ENCODE data around the gene ZDHHC15. TPM values are rescaled to one million over a fixed set of nuclear protein-coding genes. Genes with fewer than 3 reads are reported as not detected.

Gene ZDHHC15
- total and polyA plus RNA-seq, 10 of the 15 experiments (the other 5 are each of a cell fraction or from before 2014, with no cell fraction given), result 0.02 to 0.17 (median 0.10) TPM; not detected in 1

GRCh38 chrX:75337525-75337924 lies 185.3 kb downstream of the ZDHHC15 start:
- Histone ChIP-seq H4K20me1 (ENCODE audit: control insufficient read depth, insufficient read depth) (no peaks in the 10 kb centered on the region), H3K36me3 (ENCODE audit: control insufficient read depth in 2 of 2, insufficient read depth in 2 of 2, low read length in 1 of 2) (no peaks in the 10 kb centered on the region), H3K9ac (ENCODE audit: control insufficient read depth, insufficient read depth, low read length) (no peak overlapping the region), H3K79me2 (ENCODE audit: control insufficient read depth, insufficient read depth, low read length) (no peaks in the 10 kb centered on the region), H3K27ac (ENCODE audit: control insufficient read depth, insufficient read depth) (no peak overlapping the region), H2AFZ (ENCODE audit: control insufficient read depth, low read depth, low read length) (no peak overlapping the region), H3K4me1 (ENCODE audit: control insufficient read depth, insufficient read depth, low read length) (no peaks in the 10 kb centered on the region), H3K9me3 (replicated peaks; ENCODE audit: control insufficient read depth, insufficient read depth, low read length) (no peaks in the 10 kb centered on the region; the same call in 2 of the 3 replicates), H3K4me2 (ENCODE audit: control insufficient read depth, insufficient read depth) (no peak overlapping the region), H3K27me3 (replicated peaks in 1 of 2; ENCODE audit: control insufficient read depth in 2 of 2, insufficient read depth in 2 of 2, low read length in 1 of 2) (no peaks in the 10 kb centered on the region), H3K4me3 (no peak overlapping the region)
- ChIA-PET POLR2A (no interaction called here), SMC1A (ENCODE audit: uncharacterized antibody, unreplicated experiment) (interaction anchor here (0.6 kb wide), 1 partner anchor 308 kb away, joined by 3 read pairs; no protein-coding TSS in a partner anchor), CTCF (no interaction called here), RAD21 (ENCODE audit: unreplicated experiment) (no interaction called here)
- 38% methylated on average over 2 of the region's 2 CpGs for WGBS (ENCODE audit: insufficient coverage, insufficient replicate concordance, low lambda C conversion rate, missing lambda C conversion rate)
- in situ Hi-C loops (cut with MboI), result no loop called here
- DNase-seq (ENCODE audit: low read depth, low spot score) (no peak), ATAC-seq (no peak), FAIRE-seq (no peak)
- TF ChIP-seq MTA3 (IDR thresholded peaks at IDR 0.05; ENCODE audit: borderline replicate concordance, low read length), result no peak
- BruUV-seq (replicated peaks), result no TSS peak
- intact Hi-C loops (cut with micrococcal nuclease; ENCODE audit: unreplicated experiment), result no loop called here

- H3K36me3 ChIP-seq (ENCODE audit: control insufficient read depth in 2 of 2, insufficient read depth in 2 of 2, low read length in 1 of 2), result no peaks in the 10 kb centered on the region
- H2AFZ ChIP-seq (ENCODE audit: control insufficient read depth, low read depth, low read length), result no peak overlapping the region
- H3K9ac ChIP-seq (ENCODE audit: control insufficient read depth, insufficient read depth, low read length), result no peak overlapping the region
- no peaks in the 10 kb centered on the region; the same call in 2 of the 3 replicates for H3K9me3 ChIP-seq (replicated peaks; ENCODE audit: control insufficient read depth, insufficient read depth, low read length)
- H3K79me2 ChIP-seq (ENCODE audit: control insufficient read depth, insufficient read depth, low read length), result no peaks in the 10 kb centered on the region
- no peaks in the 10 kb centered on the region for H4K20me1 ChIP-seq (ENCODE audit: control insufficient read depth, insufficient read depth)
- ATAC-seq (no peak), DNase-seq (ENCODE audit: low read depth, low spot score) (no peak), FAIRE-seq (no peak)
- ChIA-PET RAD21 (ENCODE audit: unreplicated experiment) (no interaction called here), SMC1A (ENCODE audit: uncharacterized antibody, unreplicated experiment) (no interaction called here), POLR2A (no interaction called here), CTCF (no interaction called here)
- H3K27me3 ChIP-seq (replicated peaks in 1 of 2; ENCODE audit: control insufficient read depth in 2 of 2, insufficient read depth in 2 of 2, low read length in 1 of 2), result no peaks in the 10 kb centered on the region
- in situ Hi-C loops (cut with MboI), result no loop called here
- no peak overlapping the region for H3K4me3 ChIP-seq
- no peak overlapping the region for H3K27ac ChIP-seq (ENCODE audit: control insufficient read depth, insufficient read depth)
- no TSS peak for BruUV-seq (replicated peaks)
- TF ChIP-seq MEF2B (IDR thresholded peaks at IDR 0.05; ENCODE audit: partially characterized antibody, poor library complexity, severe bottlenecking), result no peak
- no peak for TF ChIP-seq TARDBP (IDR thresholded peaks at IDR 0.05; ENCODE audit: borderline replicate concordance)
- TF ChIP-seq USF2 (IDR thresholded peaks at IDR 0.05; ENCODE audit: borderline replicate concordance, low read depth, low read length), result no peak
- no peak for TF ChIP-seq NR2C1 (IDR thresholded peaks at IDR 0.05)
- no peak for TF ChIP-seq FOXM1 (IDR thresholded peaks at IDR 0.05; ENCODE audit: low read depth, low read length)
- no peak for TF ChIP-seq ZBTB11 (CRISPR knock-in tag; IDR thresholded peaks at IDR 0.05)
- no peak for TF ChIP-seq ZNF207 (IDR thresholded peaks at IDR 0.05; ENCODE audit: borderline replicate concordance)
- no peak for TF ChIP-seq ZZZ3 (IDR thresholded peaks at IDR 0.05; ENCODE audit: control insufficient read depth, insufficient read length, low read depth)
- no peak for TF ChIP-seq SREBF2 (IDR thresholded peaks at IDR 0.05; ENCODE audit: low read length)
- no peak for TF ChIP-seq MXI1 (IDR thresholded peaks at IDR 0.05; ENCODE audit: low read depth, low read length)
- TF ChIP-seq CBX5 (IDR thresholded peaks at IDR 0.05; ENCODE audit: low read depth), result no peak
- H3K4me1 ChIP-seq (ENCODE audit: control insufficient read depth, insufficient read depth, low read length), result no peaks in the 10 kb centered on the region
- intact Hi-C loops (cut with micrococcal nuclease; ENCODE audit: unreplicated experiment), result no loop called here
- 97% methylated on average over 13 of the region's 19 CpGs for WGBS (ENCODE audit: insufficient coverage, insufficient replicate concordance, low lambda C conversion rate, missing lambda C conversion rate)
- no peak overlapping the region for H3K4me2 ChIP-seq (ENCODE audit: control insufficient read depth, insufficient read depth)
Measured at GRCh38 chrX:75335127-75335458, 187.7 kb downstream of the ZDHHC15 start.
